HCEC 1CT (cell line): ENCODE results near the gene GABRG3.

ENCODE experiments used
- DNase-seq: peaks from one replicate; pipeline ENCODE4 v3.0.0-alpha.2; 2017

The GABRG3 gene

DNA sequence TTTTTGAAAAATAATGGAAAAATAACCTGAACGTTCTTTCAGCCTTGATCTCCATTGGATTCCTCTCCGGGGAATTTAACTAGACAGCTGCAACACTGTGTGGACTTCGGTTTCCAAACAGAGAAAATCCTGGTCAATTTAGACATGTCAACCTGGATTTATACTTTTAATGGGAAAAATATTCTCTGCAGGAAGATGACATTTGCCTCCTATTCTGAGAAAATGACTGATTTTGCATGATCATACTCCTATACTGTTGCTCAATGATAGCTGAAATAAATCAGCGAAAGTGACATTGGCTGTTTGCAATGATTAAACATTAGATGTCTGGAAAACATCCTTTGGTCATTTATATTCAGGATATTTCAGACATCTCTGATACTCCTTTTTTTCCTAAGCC is 94.8 kb downstream of the GABRG3 start:
- no peak for DNase-seq

DNA sequence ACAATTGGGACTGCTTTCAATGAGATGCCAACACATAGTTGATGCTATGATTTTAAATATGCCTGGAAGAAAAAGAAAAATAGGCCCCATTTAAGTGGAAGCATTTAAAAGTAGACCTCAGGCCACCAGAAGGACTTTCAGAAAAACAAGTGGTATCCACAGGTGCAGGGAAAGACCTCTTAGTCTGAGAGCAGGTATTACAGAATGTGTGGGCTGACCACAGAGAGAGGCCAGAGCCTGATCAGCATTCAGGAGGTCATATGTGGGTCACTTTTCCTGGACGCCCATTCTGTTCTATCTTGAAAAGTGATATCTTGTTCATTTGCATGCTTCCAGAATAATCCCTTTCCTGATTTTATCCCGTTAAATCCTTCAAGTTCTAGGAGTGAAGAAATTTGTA is 95.5 kb downstream of the GABRG3 start:
- no peak for DNase-seq

DNA sequence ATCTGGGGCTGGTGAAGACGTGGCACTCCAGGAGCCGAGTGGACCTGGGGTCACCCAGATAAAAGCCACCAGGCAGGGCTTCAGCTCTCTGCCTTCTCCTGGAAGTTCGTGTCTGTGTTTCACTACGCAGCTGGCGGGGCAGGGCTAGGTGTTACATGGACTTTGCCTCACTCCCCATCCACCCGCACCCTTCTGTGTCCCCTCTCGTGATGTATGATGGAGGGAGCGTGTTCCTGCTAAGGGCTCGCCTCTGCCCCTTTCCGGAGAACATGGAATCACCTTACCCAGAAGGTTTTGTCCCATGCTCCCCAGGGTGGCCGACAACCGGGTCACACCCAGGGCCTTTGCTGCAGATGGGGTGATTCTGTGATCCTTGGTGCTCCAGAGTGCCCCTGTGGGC is 96.2 kb downstream of the GABRG3 start:
- no peak for DNase-seq

DNA sequence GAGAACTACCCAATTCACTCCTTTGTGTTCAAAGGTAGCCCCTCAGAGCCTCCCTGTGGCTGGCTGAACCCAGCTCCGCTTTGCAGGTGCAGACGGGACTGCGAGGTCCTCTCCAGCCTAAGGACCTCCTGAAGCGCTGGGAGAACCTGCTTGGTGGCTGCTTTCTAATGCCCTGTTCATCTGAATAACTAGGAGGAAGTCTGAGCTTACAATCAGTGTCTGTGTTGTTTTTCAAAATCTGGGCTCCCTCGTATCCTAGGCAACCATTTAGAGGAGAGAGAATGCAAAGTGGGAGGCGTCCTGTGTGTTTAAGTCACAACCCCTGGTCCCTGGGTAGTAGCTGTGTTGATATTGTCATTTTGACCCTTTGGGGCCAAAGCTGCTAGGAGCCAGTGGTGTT is 99.9 kb downstream of the GABRG3 start:
- DNase-seq, result no peak

DNA sequence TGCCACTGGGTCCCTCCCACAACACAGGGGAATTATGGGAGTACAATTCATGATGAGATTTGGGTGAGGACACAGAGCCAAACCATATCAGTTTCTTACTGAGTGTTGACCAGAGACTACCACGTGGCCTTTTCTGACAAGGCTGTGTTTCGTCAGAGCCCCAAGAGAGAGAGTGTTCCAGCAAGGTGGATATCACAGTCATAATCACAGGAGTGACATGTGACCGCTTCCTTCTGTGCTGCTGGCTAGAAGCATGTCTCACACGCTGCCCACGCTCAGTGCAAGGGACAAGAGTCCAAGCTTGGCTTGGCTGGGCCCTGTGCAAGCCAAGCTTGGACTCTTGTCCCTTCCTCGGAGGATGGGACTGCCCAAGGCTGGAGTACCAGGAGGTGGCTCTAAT is 103.2 kb downstream of the GABRG3 start:
- DNase-seq, result no peak

DNA sequence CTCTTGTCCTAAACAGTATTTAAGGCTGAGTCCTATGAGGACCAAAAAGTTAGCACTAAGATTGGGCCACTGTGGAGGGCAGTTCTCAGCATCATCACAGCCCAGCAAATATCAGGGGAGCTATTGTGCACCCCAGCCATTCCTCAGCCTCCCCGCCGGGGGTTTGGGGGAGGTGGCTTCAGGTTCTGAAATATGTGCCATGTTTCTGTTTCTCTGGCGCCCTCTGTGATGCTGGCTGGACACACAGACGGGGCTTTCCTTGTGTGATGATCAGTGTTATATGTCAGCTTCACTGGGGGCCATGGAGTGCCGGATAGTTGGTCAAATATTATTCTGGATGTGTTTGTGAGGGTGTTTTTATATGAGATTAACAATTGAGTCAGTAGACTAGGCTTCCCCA is 106.8 kb downstream of the GABRG3 start:
- no peak for DNase-seq

DNA sequence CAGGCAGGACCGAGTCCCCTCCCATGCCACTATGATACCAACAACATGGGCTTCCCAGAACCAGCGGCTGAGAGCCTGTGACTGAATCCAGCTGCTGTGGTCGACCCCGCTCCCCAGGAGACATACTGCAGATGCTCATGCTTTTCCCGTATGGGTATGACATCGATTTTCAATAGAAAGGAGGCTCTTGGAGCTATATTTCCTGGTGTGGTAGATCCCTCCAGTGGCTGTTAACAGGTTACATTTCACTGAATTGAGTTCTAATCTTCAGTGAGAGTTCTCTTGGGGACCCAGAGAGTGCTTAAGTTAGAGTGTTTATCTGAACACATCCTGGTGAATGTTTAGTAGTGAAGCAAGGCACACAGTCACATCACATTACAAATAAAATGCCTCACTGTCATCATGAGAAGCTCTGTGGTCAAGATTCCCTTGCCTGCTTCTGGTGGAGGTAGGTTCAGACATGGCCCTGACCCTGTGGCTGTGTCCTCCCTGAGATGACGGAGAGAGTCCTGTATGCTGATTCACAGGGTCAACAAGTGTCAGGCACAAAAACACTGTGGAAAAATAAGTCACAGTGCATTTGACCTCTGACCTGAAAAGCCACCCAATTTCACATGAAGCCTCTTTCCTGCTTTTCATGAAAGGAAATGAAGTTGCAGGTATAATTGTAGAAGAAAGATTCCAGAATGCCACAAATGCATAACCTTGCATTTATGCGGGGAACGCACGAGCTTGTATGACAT is 110.9 kb downstream of the GABRG3 start:
- no peak for DNase-seq

DNA sequence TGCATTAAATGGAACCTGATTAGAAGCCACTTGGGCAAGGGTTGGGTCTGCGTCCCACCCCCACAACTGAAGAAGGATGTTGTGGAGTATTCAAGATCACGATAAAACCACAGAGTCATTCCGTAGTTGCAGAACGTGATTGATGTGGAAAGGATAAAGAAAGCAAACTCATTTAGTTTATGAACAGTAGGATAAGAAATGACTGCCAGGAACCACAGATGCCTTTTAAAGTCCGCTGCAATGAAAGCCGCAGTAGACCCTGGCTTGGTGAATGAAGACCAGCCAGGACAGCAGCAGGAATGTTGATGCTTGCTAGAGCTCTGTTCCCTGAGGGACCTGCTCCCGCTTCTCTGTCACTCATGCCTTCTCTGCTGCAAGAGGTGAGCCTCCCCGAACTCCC is 111.5 kb downstream of the GABRG3 start:
- no peak for DNase-seq

DNA sequence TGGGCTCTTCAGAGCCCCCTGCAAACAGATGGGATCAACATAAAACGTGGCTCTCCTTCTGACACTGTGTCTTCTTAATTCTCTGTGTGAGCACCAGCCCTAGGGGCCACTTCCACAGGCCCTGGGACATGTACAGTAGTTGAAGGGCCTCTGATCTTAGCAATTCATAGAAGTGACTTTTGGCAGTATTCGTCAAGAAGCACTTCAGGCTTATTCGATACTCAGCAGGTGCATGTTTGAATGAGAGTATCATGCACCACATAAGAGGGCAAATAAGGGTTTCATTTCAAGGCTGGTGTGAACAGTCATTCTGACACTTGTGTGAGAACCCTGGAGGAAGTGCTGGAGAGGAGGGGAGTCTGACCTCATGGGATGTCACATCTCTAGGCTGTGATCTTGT is 113.9 kb downstream of the GABRG3 start:
- no peak for DNase-seq

DNA sequence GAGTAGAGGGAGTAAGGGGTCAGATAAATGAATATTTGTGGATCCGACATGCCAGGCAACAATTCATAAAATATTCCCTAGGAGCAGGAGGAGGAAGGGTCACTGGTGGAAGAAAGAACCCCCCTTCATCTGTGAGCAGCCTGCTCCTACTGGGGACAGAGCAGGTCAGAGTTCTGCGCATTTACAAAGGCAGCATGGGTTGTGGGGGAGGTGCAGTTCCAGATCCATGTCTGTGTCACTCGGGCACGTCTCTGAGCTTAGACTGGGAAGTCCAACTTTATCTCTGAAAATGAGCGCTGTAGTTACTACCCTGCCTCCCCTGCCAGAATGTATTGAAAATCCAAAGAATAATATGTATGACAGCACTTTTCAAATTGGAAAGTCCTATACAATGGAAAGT is 115.2 kb downstream of the GABRG3 start:
- DNase-seq, result no peak

DNA sequence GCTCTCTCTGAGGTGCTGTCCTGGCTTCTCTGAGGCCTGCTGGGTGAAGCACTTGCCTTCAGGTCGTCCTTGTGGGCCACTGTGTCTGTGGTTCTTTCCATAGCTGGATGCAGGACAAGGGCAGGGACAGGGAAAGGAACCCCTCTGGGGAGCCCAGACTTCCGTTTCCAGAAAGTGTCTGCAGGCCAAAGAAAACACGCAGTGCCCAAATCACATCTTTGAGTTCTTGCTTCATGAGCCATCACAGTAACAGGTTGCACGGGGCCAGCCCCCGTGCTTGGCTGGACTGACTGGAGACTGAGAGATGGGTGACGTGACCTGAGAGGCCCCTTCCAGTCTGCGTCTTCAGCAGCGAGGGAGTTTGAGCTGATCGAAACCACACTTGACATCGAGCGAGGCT is 115.8 kb downstream of the GABRG3 start:
- DNase-seq, result no peak

DNA sequence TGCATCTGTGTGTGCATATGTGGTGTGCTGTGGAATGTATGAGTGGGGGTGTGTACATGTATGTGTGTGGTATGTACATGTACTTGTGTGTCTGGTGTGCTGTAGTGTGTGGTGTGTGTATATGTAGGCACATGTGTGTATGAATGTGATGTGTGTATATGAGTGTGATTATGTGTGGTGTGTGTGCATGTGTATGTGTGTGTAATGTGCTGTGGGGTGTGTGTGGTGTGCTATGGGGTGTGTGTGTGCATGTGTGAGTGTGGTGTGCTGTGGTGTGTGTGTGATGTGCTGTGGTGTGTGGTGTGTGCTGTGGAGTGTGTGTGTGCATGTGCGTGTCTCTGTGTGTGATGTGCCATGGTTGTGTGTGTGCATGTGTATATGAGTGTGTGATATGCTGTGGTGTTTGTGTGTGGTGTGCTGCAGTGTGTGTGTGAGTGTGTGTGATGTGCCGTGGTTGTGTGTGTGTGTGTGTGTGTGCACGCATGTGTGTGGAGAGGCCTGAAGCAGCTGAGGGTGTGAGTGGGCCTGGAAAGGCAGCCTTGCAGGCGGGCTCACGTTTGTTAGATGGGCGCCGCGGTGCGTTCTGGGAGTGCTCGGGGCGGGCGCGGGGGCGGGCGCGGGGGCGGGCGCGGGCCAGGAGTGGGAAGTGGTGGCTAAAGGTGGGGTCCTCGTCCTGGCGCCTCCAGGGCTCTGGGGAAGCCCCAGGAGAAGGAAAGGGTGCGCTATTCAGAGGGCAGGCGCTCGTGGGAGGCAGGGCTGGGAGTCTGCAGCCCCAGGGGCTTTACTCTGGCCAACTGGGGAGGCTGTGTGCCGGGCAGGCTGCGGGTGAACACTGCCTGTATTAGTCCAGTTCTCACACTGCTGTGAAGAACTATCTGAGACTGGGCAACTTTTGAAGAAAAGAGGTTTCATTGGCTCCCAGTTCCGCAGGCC is 116.9 kb downstream of the GABRG3 start:
- DNase-seq, result no peak

DNA sequence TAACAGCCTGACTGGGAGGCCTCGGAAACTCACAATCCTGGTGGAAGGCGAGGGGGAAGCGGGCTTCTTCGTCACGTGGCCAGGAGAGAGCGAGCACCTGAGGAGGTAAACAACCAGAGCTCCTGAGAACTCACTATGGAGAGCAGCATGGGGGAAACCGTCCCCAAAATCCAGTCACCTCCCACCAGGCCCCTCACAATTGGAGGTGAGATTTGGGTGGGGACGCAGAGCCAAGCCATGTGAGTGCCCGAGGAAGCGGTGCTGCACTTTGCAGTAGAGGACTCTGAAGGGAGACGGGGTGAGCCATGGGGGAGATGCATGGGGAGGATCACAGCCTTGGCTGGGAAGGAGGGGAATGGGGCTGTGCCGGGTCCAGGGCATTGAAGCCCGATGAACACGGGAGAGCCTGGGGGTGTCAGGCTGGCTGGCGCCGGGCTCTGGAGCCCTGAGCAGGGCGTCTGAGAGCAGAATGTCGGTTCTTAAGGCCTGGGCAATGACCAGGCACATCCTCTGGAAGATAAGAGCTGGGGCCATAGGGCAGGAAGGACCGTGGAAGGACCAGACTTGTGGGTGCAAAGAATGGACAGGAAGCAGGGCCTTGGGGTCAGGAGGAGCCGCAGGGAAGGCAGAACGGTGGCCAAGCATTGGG is 117.7 kb downstream of the GABRG3 start:
- DNase-seq, result no peak

DNA sequence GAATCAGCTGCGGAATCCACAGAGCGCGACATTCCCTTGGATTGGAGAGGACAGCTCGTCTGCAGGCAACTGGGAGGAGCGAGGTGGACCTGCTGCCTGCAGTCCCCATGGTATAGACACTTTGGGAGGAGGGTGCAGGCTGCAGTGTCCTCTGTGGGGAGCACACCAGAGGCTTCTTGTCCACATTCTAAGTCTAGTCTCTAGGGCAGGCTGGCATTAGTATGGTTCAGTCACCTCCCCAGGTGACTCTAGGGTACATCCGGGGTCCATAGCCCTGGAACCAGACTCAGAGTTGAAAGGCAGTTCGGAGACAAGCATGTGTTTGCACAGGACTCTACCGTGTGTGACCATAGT is 118.2 kb downstream of the GABRG3 start:
- no peak for DNase-seq

DNA sequence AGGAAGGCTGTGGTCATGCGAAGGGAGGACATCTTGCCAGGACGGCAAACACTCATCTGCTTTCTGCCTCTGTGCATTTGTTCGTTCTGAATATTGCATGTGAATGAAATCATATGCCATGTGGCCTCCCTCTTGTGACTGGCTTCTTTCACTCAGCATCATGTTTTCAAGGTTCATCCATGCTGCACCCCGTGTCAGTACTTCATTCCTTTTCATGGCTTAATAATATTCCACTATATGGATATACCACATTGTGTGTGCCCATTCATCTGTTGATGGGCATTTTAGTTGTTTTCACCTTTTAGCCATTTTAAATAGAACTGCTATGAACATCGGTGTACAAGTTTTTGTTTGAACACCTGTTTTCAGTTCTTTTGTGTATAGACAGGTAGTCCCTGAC is 118.7 kb downstream of the GABRG3 start:
- no peak for DNase-seq

DNA sequence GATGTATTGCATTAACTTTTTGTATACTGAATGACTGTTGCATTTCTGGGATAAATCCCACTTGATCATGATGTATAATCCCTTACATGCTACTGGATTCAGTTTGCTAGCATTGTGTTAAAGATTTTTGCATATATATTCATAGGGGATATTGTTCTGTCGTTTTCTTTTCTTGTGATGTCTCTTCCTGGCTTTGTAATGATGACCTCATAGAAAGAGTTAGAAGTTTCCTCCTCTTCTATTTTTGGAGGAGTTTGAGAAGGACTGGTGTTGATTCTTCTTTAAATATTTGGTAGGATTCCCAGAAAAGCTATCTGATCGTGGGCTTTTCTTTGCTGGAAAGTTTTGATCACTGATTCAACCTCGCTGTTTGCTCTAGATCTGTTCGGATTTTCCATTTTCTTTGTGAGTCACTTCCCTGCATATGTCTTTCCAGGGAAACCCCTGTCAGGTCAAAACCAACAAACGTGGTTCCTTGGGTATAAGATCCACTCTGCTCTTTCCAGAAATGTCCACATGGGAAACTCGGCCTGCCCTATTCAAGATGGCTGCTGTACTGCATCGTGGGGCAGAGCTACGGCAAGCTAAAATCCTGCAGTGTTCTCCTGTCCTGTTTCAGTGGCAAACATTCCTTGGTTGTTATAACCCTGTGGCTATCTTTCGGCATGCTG is 120.4 kb downstream of the GABRG3 start:
- no peak for DNase-seq

DNA sequence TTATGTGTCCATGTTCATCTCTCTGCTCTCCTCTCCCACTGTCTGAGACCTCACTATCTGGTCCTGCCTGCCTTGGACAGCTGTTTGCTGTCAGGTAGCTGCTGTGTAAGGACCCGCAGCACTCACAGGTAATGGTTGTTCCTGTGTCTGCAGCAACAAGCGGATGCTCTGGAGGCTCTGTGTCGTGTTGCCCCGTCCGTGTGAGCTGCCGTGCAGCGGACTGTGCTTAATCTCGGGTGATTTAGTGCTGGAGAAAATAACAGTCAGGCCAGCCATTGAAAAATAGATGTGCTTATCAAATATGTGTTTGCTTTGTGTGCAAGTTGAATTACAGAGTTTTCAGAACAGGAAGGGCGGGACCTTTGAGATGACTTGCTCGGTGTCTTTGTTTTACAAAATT is 121.4 kb downstream of the GABRG3 start:
- no peak for DNase-seq

DNA sequence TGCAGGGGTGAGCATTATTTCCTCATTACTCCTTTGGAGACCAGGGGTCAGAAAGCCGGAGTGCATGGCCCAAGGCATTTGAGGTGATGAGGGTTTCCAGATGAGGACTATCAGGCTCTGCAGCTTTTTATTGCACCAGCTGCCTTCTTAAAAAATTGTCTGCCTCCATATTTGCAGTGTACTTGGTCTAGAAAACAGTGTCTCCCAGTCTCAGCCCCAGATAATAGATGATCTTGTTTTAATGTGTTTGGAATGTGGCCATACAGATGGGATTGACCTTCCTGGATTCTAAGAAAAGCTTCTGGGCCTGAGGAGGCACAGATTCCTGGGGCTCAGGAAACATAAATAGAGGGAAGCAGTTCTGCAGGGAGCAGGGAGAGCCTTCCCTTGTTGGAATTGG is 123.3 kb downstream of the GABRG3 start:
- DNase-seq, result no peak

DNA sequence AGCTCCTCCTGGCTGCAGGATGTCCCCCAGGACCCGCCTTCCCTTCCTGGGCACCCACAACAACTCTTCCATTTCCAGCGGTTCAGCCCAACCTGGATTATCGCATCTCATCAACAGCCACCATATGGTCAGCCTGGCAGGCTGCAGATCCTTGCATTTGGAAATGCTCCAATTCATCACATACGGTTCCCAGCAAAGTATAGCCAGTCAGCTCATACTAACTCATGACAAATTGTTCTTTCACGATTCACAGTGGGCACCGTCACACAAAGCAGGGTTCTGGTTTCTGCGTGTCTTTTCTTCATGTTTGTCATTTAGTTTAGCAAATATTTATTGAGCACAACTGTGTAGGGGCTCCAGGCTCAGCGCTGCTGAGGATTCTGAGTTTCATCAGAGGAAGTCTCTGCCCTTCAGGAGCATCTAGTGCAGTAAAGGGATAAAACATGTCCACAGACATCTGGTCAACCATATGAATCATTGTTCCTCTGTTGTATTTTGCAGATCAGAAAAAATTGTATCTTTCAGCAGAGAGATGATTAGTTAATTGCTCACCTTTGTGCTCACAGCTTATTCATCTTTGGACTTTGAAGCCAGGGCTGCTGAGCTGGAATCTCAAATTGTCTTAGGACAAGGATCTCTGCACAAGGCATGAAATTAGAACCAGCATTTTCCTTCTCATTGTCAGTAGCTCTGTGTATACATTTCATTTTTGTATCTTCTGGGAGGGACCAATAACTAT is 125.1 kb downstream of the GABRG3 start:
- DNase-seq, result no peak

DNA sequence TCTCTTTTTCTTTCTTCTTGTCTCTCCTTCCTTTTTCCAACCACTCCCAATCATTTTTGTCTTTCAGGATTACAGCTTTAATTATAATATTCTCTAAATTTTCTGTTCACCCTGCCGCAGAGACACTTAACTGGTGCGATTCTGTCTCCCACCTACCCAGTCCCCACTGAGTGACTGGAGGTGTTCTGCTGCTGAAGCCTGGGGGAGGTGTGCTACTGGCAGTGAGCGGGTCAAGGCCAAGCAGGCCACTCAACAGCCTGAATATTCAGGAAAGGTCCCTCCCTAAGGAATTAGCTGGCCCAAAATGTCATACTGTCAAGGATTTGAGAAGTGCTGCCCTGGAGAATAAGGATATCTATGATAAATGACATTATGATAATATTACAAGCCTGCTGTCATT is 126.5 kb downstream of the GABRG3 start:
- no peak for DNase-seq

DNA sequence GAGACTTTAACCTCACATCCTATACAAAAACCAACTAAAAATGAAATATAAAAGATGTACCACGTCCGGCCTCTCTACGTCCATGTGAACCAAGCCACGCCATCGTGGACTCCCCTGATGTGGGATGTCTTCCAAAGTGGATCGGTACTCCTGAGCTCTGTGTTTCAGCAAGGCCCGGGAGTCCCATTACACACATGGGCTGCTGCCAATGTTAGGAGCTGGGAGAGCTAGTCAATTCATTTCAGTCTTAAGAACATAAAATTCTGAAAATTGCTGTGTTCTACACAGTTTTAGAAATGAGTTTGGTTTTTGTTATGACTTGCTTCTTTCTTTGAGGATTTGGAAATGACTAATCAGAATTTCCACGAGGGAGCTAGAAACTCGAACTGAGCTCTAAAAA is 131.0 kb downstream of the GABRG3 start:
- no peak for DNase-seq

DNA sequence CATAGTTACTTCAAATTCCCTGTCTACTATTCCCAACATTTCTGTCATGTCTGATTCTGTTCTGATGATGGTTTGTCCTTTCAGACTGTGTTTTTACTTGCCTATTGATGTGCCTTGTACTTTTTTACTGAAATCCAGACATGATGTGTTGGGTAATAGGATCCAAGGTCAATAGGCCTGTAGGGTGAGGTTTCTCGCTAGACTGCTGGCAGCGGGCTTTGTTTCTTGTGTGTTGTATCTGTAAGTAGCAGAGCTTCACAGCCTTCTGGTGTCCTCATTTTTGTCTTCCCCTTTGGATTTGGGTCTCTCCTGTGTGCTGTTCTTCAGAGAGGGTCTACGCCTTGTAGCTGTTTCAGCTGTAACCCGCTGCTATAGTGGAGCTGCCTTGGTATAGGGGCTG is 140.3 kb downstream of the GABRG3 start:
- DNase-seq, result no peak

DNA sequence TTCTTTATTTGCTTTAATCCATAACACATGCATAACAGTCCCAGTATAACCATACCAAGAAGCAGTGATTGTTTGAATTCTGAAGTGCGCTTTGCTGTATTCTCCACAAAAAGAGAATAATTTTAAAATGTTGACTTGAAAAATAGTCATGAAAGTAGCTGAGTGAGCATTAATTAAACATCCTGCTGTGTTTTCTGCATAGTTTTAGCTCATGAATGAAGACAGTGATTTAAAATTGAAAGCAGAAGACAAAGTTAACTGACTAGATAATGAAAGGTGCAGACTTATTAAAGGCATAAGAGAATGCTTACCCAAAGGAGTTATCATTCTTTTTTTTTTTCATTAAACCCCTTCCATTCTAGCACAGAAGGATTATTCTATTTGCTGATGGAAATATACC is 143.5 kb downstream of the GABRG3 start:
- DNase-seq, result no peak
